Measurements from ENCODE around the gene DYRK1B. TPM values are rescaled to one million over a fixed set of nuclear protein-coding genes. Genes with fewer than 3 reads are reported as not detected.

DYRK1B gene
- total RNA-seq, 1 donor from 2014 or later = 27.3 TPM

DNA sequence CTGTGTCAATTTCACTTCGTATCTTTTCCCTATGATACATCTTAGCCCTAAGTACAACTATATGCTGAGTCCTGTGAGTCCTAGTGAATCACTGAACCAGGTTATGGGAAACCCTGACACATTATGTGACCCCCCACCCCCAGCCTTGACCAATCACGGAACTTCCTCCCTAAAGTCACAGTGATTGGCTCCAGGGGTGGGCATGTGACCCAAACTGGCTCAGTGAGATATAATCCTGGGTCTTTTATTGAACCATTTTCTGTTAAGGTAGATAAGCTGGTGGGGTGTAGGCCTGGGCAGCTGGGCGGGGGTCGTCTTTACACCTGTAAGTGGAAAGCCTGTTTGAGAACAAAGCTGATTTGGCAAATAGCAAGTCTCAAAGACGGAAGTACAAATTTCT is 32.0 kb upstream of the DYRK1B start:
- no peak for DNase-seq
- ATAC-seq = no peak
- intact Hi-C loops (cut with micrococcal nuclease) = no loop called here

DNA sequence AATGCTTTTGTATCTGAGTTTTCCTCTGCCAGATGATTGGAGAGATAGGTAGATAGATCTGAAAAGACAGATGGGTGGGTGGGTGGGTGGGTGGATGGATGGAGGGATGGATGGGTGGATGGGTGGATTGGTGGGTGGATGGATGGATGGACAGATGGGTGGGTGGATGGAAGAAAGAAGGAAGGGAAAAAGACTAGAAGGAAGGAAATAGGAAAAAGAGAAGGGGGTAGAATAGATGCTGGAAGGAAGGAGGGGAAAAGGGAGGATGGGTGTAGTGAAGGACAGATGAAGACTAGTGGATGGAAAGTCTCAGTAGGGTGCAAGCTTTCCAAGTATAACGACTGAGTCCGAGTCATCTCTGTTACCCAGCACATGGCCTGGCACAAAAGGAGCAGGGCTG is 31.2 kb upstream of the DYRK1B start:
- DNase-seq (no peak), ATAC-seq (no peak)
- intact Hi-C loops (cut with micrococcal nuclease) = no loop called here

DNA sequence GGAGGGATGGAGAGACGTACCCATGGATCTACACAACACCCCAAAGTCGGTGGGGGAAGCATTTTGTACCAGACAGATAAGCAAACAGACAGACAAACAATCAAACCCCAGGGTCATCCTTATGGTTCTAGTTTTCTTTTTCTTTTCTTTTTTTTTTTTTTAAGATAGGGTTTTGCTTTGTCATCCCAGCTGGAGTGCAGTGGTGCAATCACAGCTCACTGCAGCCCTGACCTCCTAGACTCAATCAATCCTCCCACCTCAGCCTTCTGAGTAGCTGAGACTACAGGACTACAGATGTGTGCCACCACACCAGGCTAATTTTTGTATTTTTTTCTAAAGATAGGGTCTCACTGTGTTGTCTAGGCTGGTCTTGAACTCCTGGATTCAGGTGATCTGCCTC is 30.2 kb upstream of the DYRK1B start:
- ATAC-seq (no peak), DNase-seq (no peak)
- intact Hi-C loops (cut with micrococcal nuclease) = no loop called here

GRCh38 chr19:39858541-39858940 is 24.6 kb upstream of the DYRK1B start:
- DNase-seq = peak; percentile 62
- ATAC-seq = peak; percentile 99
- intact Hi-C loops (cut with micrococcal nuclease) = no loop called here

- intact Hi-C loops (cut with micrococcal nuclease) = no loop called here
- ATAC-seq = no peak
- no peak for DNase-seq
Measured at GRCh38 chr19:39852882-39853281, 18.9 kb upstream of the DYRK1B start.

- intact Hi-C loops (cut with micrococcal nuclease) = no loop called here
- no peak for DNase-seq
- ATAC-seq = no peak
Measured at GRCh38 chr19:39850892-39851291, 16.9 kb upstream of the DYRK1B start.

GRCh38 chr19:39848392-39848791 is 14.4 kb upstream of the DYRK1B start:
- ATAC-seq (no peak), DNase-seq (no peak)
- intact Hi-C loops (cut with micrococcal nuclease) = loop anchor here (10.0 kb wide), 1 partner anchor 54 kb away; no protein-coding TSS in a partner anchor

GRCh38 chr19:39847525-39847924 is 13.6 kb upstream of the DYRK1B start:
- ATAC-seq (no peak), DNase-seq (no peak)
- intact Hi-C loops (cut with micrococcal nuclease) = loop anchor here (10.0 kb wide), 1 partner anchor 53 kb away; no protein-coding TSS in a partner anchor

DNA sequence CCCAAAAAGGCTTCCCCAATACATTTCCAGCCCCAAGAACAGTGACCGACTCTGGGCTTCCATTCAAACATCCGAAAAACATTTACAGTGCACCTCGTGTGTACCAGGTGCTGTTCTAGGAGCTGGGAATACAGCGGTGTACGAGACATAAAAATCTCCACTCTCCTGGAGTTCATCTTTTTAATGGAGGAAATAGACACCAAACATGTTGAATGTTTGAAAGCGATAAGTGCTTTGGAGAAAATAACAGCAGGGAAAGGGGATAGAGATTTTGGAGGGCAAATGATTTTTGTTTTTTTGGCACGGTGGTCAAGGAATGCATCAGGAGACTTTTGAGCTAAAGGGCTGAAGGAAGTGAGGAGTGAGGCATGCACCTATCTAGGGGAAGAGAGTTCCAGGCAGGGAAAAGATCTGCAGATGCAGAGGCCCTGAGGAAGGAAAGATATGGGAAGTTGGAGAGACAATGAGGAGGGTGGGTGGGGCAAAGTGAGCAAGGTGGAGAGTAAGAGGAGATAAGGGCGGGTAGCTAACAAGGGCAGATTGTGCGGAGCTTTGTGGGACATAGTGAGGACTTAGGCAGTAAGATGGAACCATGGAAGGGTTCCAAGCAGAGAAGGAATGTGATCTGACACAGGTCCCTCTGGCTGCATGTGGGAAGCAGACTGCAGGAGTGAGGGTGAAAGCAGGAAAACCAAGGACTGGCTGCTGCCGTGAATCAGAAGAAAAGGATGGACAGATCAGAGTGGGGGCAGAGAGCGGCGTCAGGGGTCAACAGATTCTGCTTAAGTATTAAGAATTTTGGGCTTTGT is 12.9 kb upstream of the DYRK1B start:
- ATAC-seq (peak; percentile 24), DNase-seq (no peak)
- intact Hi-C loops (cut with micrococcal nuclease) = loop anchor here (10.0 kb wide), 1 partner anchor 52 kb away; no protein-coding TSS in a partner anchor

DNA sequence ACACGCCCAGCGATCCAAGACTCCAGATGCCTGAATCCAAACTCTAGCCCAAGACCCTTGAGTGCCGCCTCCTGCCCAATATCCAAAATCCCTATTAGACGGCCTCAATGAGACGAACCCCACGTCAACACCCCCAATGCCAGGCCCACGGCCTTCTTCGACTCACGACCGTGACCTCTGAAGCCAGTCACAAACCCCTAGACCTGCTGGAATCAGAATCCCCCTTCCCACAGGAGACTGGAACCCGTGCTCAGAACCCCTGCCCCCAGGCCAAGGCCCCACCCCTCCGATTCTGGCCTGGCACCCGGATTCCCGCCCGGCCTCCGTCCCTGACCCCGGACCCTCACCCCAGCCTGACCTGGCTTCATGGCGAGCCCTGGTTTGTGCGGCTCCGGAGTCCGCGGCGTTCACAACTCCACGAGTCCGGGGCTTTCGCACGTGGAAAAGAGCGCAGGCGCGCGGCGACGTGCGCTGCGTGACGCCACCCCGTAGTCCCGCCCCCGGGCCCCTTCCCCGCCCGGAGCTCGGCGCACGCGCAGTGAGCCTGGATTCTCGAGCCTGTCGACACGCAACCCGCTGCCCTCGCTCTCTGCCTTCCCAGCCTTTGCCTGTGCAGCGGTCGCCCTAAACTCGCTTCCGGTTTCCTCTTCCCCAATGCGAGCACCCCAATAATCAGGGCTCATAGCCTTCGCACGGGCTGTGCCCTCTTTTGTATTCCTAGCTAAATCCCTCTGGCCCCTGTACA is 12.1 kb upstream of the DYRK1B start, which contains the start of gene FBL:
Gene FBL, minus strand, starts transcription at position 447 of the 745 bp plus-strand sequence. Its CDS starts 79 bp downstream, at position 368.
- ATAC-seq = peak; percentile 98
- DNase-seq = peak; percentile 99
- intact Hi-C loops (cut with micrococcal nuclease) = loop anchor here (10.0 kb wide), 1 partner anchor 51 kb away; no protein-coding TSS in a partner anchor

GRCh38 chr19:39845584-39845932 is 11.6 kb upstream of the DYRK1B start:
- DNase-seq (no peak), ATAC-seq (peak; percentile 18)
- intact Hi-C loops (cut with micrococcal nuclease) = loop anchor here (10.0 kb wide), 1 partner anchor 51 kb away; no protein-coding TSS in a partner anchor

DNA sequence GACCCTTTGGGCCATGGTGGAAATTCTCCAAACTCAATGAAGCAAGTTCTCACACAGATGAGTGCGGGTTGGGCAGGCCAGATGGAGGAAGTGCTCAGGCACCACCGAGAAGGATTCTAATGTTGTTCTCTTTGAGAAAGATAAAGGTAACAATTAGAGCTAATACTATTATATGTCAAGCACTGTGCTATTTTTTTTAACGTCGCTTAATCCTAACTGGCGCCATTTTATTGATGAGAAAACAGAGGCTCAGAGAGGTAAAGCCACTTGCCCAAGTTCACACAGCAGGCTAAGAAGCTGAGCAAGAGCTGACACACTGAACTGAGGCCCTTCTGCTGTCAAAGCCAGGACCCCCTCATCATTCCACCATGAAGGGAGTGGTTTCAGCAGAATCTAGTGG is 11.2 kb upstream of the DYRK1B start:
- intact Hi-C loops (cut with micrococcal nuclease) = loop anchor here (10.0 kb wide), 1 partner anchor 50 kb away; no protein-coding TSS in a partner anchor
- no peak for DNase-seq
- ATAC-seq = no peak

DNA sequence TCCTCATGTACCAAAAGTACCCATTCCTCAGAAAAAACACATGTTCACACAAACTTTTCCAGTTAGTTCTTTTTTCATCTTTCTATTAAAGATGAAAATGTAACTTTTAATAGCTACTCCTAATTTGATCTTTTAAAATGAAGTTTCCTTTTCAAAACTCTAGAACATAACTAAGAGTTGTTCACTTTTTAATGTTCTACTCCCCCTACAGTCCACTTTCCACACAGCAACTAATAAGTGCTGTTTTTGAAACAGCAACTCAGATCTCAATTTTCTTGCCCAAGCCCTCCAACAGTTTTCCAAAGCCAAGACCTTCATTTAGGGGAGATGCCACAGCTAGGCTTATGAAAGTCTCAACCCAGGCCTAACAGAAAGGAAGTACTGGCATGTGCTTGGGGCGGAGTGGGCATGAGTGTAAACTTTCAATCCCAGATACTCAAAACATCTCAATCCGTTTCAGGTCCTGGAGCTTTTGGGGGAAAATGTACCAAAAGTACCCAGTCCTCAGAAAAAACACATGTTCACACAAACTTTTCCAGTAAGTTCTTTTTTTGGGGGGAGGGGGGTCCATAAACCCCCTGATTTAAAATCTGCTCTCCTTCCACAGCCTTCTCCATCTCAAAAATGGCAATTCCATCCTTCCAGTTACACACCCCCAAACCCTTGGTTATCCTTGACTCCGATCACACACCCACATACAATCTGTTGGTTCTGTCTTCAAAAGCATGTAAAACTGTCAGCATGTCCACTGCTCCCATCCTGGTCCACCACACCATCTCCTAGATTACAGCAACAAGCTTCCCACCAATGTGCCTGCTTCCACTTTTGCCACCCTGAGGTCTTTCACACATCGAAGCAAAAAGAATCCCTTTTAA is 10.2 kb upstream of the DYRK1B start:
- no peak for DNase-seq
- intact Hi-C loops (cut with micrococcal nuclease) = loop anchor here (10.0 kb wide), 1 partner anchor 49 kb away; no protein-coding TSS in a partner anchor
- no peak for ATAC-seq

DNA sequence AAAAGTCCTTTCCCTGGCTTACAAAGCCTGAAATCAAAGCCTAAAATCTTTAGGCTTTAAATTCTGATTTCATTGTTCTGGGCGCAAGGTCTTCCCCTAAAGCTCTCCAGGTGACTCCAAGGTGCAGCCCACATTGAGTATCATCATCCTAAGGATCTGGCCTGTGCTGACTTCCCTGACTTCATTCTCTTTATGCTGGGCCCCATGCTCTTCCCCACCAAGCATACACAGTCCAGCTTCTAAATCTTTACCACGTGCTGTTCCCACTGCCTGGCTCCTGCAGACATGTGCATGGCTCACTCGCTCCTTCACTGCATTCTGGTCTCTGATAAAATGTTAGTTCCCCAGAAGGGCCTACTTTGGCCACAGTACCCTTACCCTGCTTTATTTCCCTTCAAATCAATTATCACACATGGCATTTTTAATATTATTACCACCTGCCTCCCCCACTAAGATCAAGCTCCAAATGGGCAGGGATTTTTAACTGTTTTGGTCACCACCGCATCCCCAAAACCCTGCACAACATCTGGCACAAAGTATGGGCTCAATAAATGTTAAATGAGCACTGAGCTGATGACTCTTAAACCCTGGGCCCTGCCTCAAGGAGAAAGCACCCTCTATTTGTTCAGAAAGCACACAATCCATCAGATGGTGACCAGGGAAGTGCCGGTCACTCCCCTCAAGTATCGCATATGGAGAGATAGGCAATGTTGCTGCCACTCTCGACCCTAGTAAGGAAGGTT is 8.9 kb upstream of the DYRK1B start:
- DNase-seq (no peak), ATAC-seq (no peak)
- intact Hi-C loops (cut with micrococcal nuclease) = loop anchor here (10.0 kb wide), 1 partner anchor 48 kb away; no protein-coding TSS in a partner anchor

- ATAC-seq = no peak
- no peak for DNase-seq
- intact Hi-C loops (cut with micrococcal nuclease) = loop anchor here (10.0 kb wide), 1 partner anchor 46 kb away; no protein-coding TSS in a partner anchor
Measured at GRCh38 chr19:39841041-39841440, 7.1 kb upstream of the DYRK1B start.

DNA sequence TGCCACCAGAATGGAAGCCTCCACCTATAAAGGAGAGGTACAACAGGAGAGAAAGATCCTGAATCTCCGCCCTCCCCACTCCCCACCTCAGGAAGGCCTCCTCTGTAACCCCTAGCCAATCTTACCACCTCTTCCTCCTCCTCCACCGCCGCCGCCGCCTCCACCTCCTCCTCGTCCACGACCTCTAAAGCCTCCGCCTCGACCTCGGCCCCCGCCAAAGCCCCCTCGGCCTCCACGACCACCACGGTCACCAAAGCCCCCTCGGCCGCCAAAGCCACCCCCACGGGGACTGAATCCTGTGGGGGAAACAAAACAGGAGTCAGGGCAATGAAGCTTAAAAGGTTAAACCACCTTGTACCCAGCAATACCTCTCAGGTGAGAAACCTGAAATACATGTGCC is 6.5 kb upstream of the DYRK1B start:
- ATAC-seq (no peak), DNase-seq (no peak)
- intact Hi-C loops (cut with micrococcal nuclease) = loop anchor here (10.0 kb wide), 1 partner anchor 46 kb away; no protein-coding TSS in a partner anchor

GRCh38 chr19:39839678-39840327 is 5.8 kb upstream of the DYRK1B start:
- intact Hi-C loops (cut with micrococcal nuclease) = loop anchor here (10.0 kb wide), 1 partner anchor 45 kb away; no protein-coding TSS in a partner anchor
- ATAC-seq (no peak), DNase-seq (no peak)

GRCh38 chr19:39838569-39838968 is 4.6 kb upstream of the DYRK1B start:
- ATAC-seq (no peak), DNase-seq (no peak)
- intact Hi-C loops (cut with micrococcal nuclease) = no loop called here

Measured in left ventricle myocardium superior (tissue), 1 donor.